Left ventricle myocardium inferior (tissue), 1 donor: ENCODE data around the gene TIE1. TPM values are rescaled to one million over a fixed set of nuclear protein-coding genes. Genes with fewer than 3 reads are reported as not detected.
A peak's percentile ranks its signal among the peaks of the same experiment; 100 is the strongest.

Experiments used
- DNase-seq: peaks from one replicate; pipeline ENCODE4 v3.0.0-alpha.2; 2020
- H3K27ac ChIP-seq: fragments of 200-600 bp; replicated peaks from 2 replicates; pipeline ENCODE4 v1.8.0; 2021
- H3K27me3 ChIP-seq: fragments of 200-600 bp; 2 replicates; pipeline ENCODE4 v1.8.0; 2021; ENCODE audit warnings: low read depth
- H3K36me3 ChIP-seq: fragments of 200-600 bp; 2 replicates; pipeline ENCODE4 v1.8.0; 2021
- H3K4me1 ChIP-seq: fragments of 200-600 bp; 2 replicates; pipeline ENCODE4 v1.8.0; 2021
- H3K4me3 ChIP-seq: fragments of 200-600 bp; 2 replicates; pipeline ENCODE4 v1.8.0; 2021; ENCODE audit warnings: mild to moderate bottlenecking, moderate library complexity
- H3K9me3 ChIP-seq: fragments of 200-600 bp; replicated peaks from 2 replicates; pipeline ENCODE4 v1.8.0; 2021
- CTCF ChIP-seq: fragments of 200-600 bp; IDR thresholded peaks from 2 replicates; pipeline ENCODE4 v1.8.0; 2021; ENCODE audit warnings: antibody characterized with exemption, mild to moderate bottlenecking, borderline replicate concordance
- intact Hi-C: fragments of 100-400 bp; cut with micrococcal nuclease; formaldehyde crosslinking; loops from one replicate; pipeline ENCODE4 v1.11.0; 2022
- total RNA-seq: library from RNA; stranded (reverse); fragmentation: NEBNext Ultra II Directional; extraction: Animal tissue kit (Norgen Biotek cat#: 25700); gene quantifications from one replicate; pipeline ENCODE4 v1.2.1, GENCODE V29; 2021
- donor health status: DM: no; HTN: yes; CAD: no; lungs with severe emphysema.

TIE1 gene
- total RNA-seq, 1 donor from 2014 or later: 25.1 TPM

DNA sequence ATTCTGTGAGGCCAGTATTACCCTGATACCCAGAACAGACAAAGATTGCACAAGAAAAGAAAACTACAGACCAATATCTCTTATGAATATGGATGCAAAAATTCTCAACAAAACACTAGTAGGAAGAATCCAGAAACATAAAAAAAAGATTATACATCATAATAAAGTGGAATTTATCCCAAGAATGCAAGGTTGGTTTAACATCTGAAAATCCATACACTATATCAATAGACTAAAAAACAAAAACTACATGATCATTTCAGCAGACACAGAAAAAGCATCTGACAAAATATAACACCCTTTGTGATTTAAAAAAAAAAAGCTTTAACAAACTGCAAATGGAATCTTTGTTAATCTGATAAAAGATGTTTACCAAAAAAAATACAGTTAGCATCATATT is 24.6 kb downstream of the TIE1 start:
- no peak overlapping the region for H3K27ac ChIP-seq
- no peaks in the 10 kb centered on the region for H3K27me3 ChIP-seq
- peaks cover 29% of the 10 kb centered on the region for H3K36me3 ChIP-seq
- DNase-seq: no peak
- peaks cover 34% of the 10 kb centered on the region for H3K9me3 ChIP-seq
- intact Hi-C loops: no loop called here
- peaks cover 12% of the 10 kb centered on the region for H3K4me1 ChIP-seq
- no peak for TF ChIP-seq CTCF
- H3K4me3 ChIP-seq: no peak overlapping the region

- intact Hi-C loops: no loop called here
- Histone ChIP-seq H3K9me3 (peaks cover 34% of the 10 kb centered on the region), H3K27me3 (no peaks in the 10 kb centered on the region), H3K4me1 (peaks cover 16% of the 10 kb centered on the region), H3K36me3 (peaks cover 24% of the 10 kb centered on the region), H3K4me3 (no peak overlapping the region), H3K27ac (no peak overlapping the region)
- TF ChIP-seq CTCF: no peak
- no peak for DNase-seq
Observed at GRCh38 chr1:43327549-43328292, 26.9 kb downstream of the TIE1 start.

DNA sequence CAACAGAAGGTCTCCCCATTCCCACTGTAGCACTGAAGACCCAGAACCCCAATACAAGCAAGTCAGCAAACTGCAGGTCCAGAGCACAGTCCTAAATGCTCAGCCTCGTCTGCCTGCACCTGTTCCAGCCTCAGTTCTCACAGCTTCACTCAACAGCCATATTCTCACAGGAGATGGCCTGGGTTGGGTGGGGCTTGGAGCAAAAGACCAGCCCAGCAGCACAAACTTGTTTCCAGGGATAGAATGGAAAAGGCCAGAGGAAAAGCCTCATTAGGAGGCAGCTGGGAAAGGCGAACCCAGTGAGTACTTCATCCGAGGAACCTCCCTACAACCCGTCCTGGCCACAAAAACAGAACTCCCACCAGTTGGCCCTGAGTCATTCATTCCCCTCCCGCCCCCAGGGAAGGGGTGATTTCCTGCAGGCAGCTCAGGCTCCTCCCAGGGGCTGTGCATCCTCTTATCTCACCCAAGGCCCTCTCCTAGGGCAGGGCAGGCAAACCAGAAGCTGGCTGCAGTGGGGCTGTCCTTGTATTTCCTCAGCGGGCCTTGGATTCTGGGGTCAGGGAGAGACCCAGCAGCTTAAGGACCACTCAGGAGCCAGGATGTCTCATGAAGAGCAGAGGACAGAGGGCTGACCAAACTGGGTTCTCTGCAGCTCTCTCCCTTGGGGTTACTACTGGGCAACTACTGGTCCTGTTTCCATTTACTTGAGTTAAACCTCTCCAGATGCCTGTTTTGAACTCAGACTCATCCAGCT is 29.4 kb downstream of the TIE1 start:
- peak; percentile 64 for DNase-seq
- Histone ChIP-seq H3K27me3 (no peaks in the 10 kb centered on the region), H3K4me3 (no peak overlapping the region), H3K4me1 (peaks cover 24% of the 10 kb centered on the region), H3K9me3 (peaks cover 25% of the 10 kb centered on the region), H3K36me3 (peaks cover 5% of the 10 kb centered on the region), H3K27ac (peak overlapping the region; percentile 73)
- no peak for TF ChIP-seq CTCF
- intact Hi-C loops: no loop called here

DNA sequence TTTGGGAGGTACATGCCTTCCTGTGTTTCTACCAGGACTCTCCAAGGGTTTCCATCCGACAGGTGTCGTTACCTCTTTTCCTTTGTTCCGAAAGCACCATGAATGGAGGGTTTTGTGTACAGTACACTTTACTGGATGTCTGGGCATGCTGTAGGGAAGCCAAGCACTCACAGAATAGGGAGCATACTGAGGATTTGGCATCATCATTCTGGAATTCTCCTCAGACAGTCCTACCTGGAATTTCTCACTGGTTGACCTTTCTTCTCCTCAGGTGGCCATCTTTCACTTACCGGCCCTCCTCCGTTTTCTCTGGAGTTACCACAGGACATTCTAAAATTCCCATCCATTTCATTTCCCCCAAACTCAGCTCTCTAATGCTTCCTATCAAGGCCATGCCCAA is 30.9 kb downstream of the TIE1 start:
- intact Hi-C loops: no loop called here
- no peaks in the 10 kb centered on the region for H3K36me3 ChIP-seq
- H3K27ac ChIP-seq: no peak overlapping the region
- no peak overlapping the region for H3K4me3 ChIP-seq
- no peak for DNase-seq
- no peak for TF ChIP-seq CTCF
- H3K4me1 ChIP-seq: peaks cover 24% of the 10 kb centered on the region
- no peaks in the 10 kb centered on the region for H3K27me3 ChIP-seq
- H3K9me3 ChIP-seq: peaks cover 13% of the 10 kb centered on the region

- Histone ChIP-seq H3K4me1 (peaks cover 20% of the 10 kb centered on the region), H3K27me3 (no peaks in the 10 kb centered on the region), H3K36me3 (no peaks in the 10 kb centered on the region), H3K4me3 (no peak overlapping the region), H3K9me3 (no peaks in the 10 kb centered on the region), H3K27ac (no peak overlapping the region)
- intact Hi-C loops: no loop called here
- no peak for DNase-seq
- TF ChIP-seq CTCF: no peak
Observed at GRCh38 chr1:43334453-43335205, 33.8 kb downstream of the TIE1 start.
